CD8-positive, alpha-beta T cell (primary cell): ENCODE data around the gene TRIM73. TPM values are rescaled to one million over a fixed set of nuclear protein-coding genes. Genes with fewer than 3 reads are reported as not detected.

Source experiments
- total RNA-seq, 46 experiments: library from RNA in 2 of 46; stranded (reverse) in 2 of 46; gene quantifications; one replicate each; pipeline ENCODE4 v1.2.3 and lab custom pipeline; 2021 to 2026

The TRIM73 gene
- total RNA-seq, 2 experiments from 2014 or later: 16.6 to 21.8 TPM

Other genes with a start within 250 kb of the TRIM73 start
- gene POM121C, start 90.7 kb downstream of the TRIM73 start, total RNA-seq: 10 to 100 TPM; 88.5 to 99.2 TPM
- gene SPDYE5, start 96.7 kb downstream of the TRIM73 start, total RNA-seq: under 1 TPM in 1 of 2 experiments, not detected in 1; 0.25 TPM